ENCODE measurements around the gene DNAH8.

- TF ChIP-seq SIN3A (IDR thresholded peaks at IDR 0.05; ENCODE audit: borderline replicate concordance, low read depth, low read length), result no peak
- no peak for TF ChIP-seq USF1 (IDR thresholded peaks at IDR 0.05; ENCODE audit: borderline replicate concordance, low read depth)
- peak; percentile 95 for TF ChIP-seq CTCF (IDR thresholded peaks at IDR 0.05)
- TF ChIP-seq SMC3 (IDR thresholded peaks at IDR 0.05; ENCODE audit: low read depth, low read length), result peak; percentile 78
- TF ChIP-seq REST (IDR thresholded peaks at IDR 0.05; ENCODE audit: low read depth, low read length), result no peak
- TF ChIP-seq NFIC (IDR thresholded peaks at IDR 0.05; ENCODE audit: borderline replicate concordance), result no peak
Measured at GRCh38 chr6:38871741-38872568, 156.8 kb downstream of the DNAH8 start.
